Hepatocyte (in vitro differentiated cells): ENCODE results near the gene ATP6V0A4. TPM values are rescaled to one million over a fixed set of nuclear protein-coding genes. Genes with fewer than 3 reads are reported as not detected.
"Not testable (repeated sequence)": the region's sequence is repeated elsewhere in the genome, so short reads cannot be mapped to it uniquely, and the experiment has no call there.

Experiments
- DNase-seq: peaks from one replicate; pipeline ENCODE4 v3.0.0-alpha.2; 2016; ENCODE audit warnings: low spot score
- H2AFZ ChIP-seq: fragments of 200-600 bp; sonication (generic); 2 replicates; pipeline ENCODE4 v1.6.0; 2016; ENCODE audit warnings: antibody characterized with exemption, mild to moderate bottlenecking
- H3K27ac ChIP-seq: fragments of 200-600 bp; sonication (generic); 2 replicates; pipeline ENCODE4 v1.5.1; 2016; ENCODE audit warnings: mild to moderate bottlenecking
- H3K27me3 ChIP-seq: fragments of 200-600 bp; sonication (generic); 2 replicates; pipeline ENCODE4 v1.6.1; 2016
- H3K36me3 ChIP-seq: fragments of 200-600 bp; sonication (generic); replicated peaks from 2 replicates; pipeline ENCODE4 v1.5.1; 2016; ENCODE audit warnings: low read depth; ENCODE audit not compliant: insufficient read depth
- H3K4me1 ChIP-seq: fragments of 200-600 bp; sonication (generic); 2 replicates; pipeline ENCODE4 v1.5.1; 2016; ENCODE audit warnings: mild to moderate bottlenecking, moderate library complexity; ENCODE audit not compliant: insufficient read depth
- H3K4me2 ChIP-seq: fragments of 200-600 bp; sonication (generic); 2 replicates; pipeline ENCODE4 v1.6.0; 2016
- H3K4me3 ChIP-seq: fragments of 200-600 bp; sonication (generic); 2 replicates; pipeline ENCODE4 v1.5.1; 2016; ENCODE audit warnings: mild to moderate bottlenecking
- H3K79me2 ChIP-seq: fragments of 200-600 bp; sonication (generic); 2 replicates; pipeline ENCODE4 v1.6.0; 2017; ENCODE audit warnings: mild to moderate bottlenecking
- H3K9me2 ChIP-seq: fragments of 200-600 bp; sonication (generic); replicated peaks from 2 replicates; pipeline ENCODE4 v1.6.0; 2017; ENCODE audit warnings: mild to moderate bottlenecking; ENCODE audit not compliant: insufficient read depth
- H3K9me3 ChIP-seq: fragments of 200-600 bp; sonication (generic); 2 replicates; pipeline ENCODE4 v1.5.1; 2016; ENCODE audit warnings: low read depth, mild to moderate bottlenecking
- H4K20me1 ChIP-seq: fragments of 200-600 bp; sonication (generic); 2 replicates; pipeline ENCODE4 v1.6.0; 2016; ENCODE audit warnings: mild to moderate bottlenecking; ENCODE audit not compliant: insufficient read depth, poor library complexity, severe bottlenecking
- CTCF ChIP-seq: fragments of 200-600 bp; sonication (generic); IDR thresholded peaks from 2 replicates; pipeline ENCODE4 v1.5.1; 2016; ENCODE audit warnings: antibody characterized with exemption, mild to moderate bottlenecking; ENCODE audit not compliant: poor library complexity
- EZH2 ChIP-seq: fragments of 200-600 bp; sonication (generic); IDR thresholded peaks from 2 replicates; pipeline ENCODE4 v1.6.1; 2016; ENCODE audit warnings: antibody characterized with exemption, mild to moderate bottlenecking, borderline replicate concordance
- EZH2phosphoT487 ChIP-seq: fragments of 200-600 bp; sonication (generic); IDR thresholded peaks from one replicate; pipeline ENCODE4 v1.6.1; 2018; ENCODE audit warnings: antibody characterized with exemption, mild to moderate bottlenecking, low read depth, moderate library complexity; ENCODE audit not compliant: unreplicated experiment, severe bottlenecking
- WGBS: methylation state at CpG from one replicate; pipeline ENCODE4 v1.1.6; 2016; ENCODE audit warnings: low lambda C conversion rate; ENCODE audit errors: missing lambda C conversion rate; 5-methylcytosine and 5-hydroxymethylcytosine counted together
- polyA plus RNA-seq: library from polyadenylated mRNA; unstranded; fragments of >200 nt; fragmentation: Nextera tagmentation; extraction: Ambion mirVana; gene quantifications from 2 replicates; pipeline ENCODE4 v1.2.1, GENCODE V29; 2016
- total RNA-seq: library from RNA; depleted of rRNA; stranded (reverse); fragments of >200 nt; gene quantifications from 2 replicates; pipeline ENCODE4 v1.2.3, GENCODE V29; 2014

The ATP6V0A4 gene
- total and polyA plus RNA-seq, 2 experiments from 2014 or later = 0.34 to 1.1 TPM

- Histone ChIP-seq H4K20me1 (no peaks in the 10 kb centered on the region), H3K4me1 (no peaks in the 10 kb centered on the region), H3K79me2 (no peaks in the 10 kb centered on the region), H3K4me3 (no peak overlapping the region), H3K36me3 (no peaks in the 10 kb centered on the region), H3K4me2 (no peak overlapping the region), H3K9me2 (no peaks in the 10 kb centered on the region), H3K27ac (no peak overlapping the region), H3K27me3 (no peaks in the 10 kb centered on the region), H3K9me3 (no peaks in the 10 kb centered on the region), H2AFZ (no peak overlapping the region)
- TF ChIP-seq CTCF (no peak), EZH2 (no peak)
- DNase-seq = no peak
- WGBS = 93% methylated on average over 5 of the region's 5 CpGs
Observed at GRCh38 chr7:138798836-138799235, 840 bp upstream of the ATP6V0A4 start.

GRCh38 chr7:138797046-138797445 lies 950 bp downstream of the ATP6V0A4 start:
- H3K36me3 ChIP-seq, H3K4me1 ChIP-seq, H3K4me3 ChIP-seq, H3K79me2 ChIP-seq, H3K27me3 ChIP-seq, H3K27ac ChIP-seq, H4K20me1 ChIP-seq, H2AFZ ChIP-seq, H3K9me2 ChIP-seq, H3K9me3 ChIP-seq, H3K4me2 ChIP-seq, DNase-seq: not testable (repeated sequence)
- WGBS = 79% methylated on average over 4 of the region's 4 CpGs

- H3K9me2 ChIP-seq = no peaks in the 10 kb centered on the region
- H2AFZ ChIP-seq = no peak overlapping the region
- DNase-seq = no peak
- 87% methylated on average over 9 of the region's 9 CpGs for WGBS
- H3K27me3 ChIP-seq = no peaks in the 10 kb centered on the region
- H3K4me1 ChIP-seq = no peaks in the 10 kb centered on the region
- H3K4me3 ChIP-seq = no peak overlapping the region
- TF ChIP-seq EZH2phosphoT487 (no peak), CTCF (no peak), EZH2 (no peak)
- H4K20me1 ChIP-seq = no peaks in the 10 kb centered on the region
- H3K79me2 ChIP-seq = no peaks in the 10 kb centered on the region
- no peak overlapping the region for H3K4me2 ChIP-seq
- H3K27ac ChIP-seq = no peak overlapping the region
- no peaks in the 10 kb centered on the region for H3K36me3 ChIP-seq
- no peaks in the 10 kb centered on the region for H3K9me3 ChIP-seq
Observed at GRCh38 chr7:138796038-138796615, 1.9 kb downstream of the ATP6V0A4 start.

GRCh38 chr7:138785587-138786437 lies 12.2 kb downstream of the ATP6V0A4 start:
- H3K4me2 ChIP-seq = no peak overlapping the region
- H3K27me3 ChIP-seq = no peaks in the 10 kb centered on the region
- H3K9me2 ChIP-seq = no peaks in the 10 kb centered on the region
- H3K9me3 ChIP-seq = no peaks in the 10 kb centered on the region
- H3K27ac ChIP-seq = no peak overlapping the region
- H3K4me3 ChIP-seq = no peak overlapping the region
- TF ChIP-seq EZH2phosphoT487 = no peak
- no peaks in the 10 kb centered on the region for H3K79me2 ChIP-seq
- H3K36me3 ChIP-seq = no peaks in the 10 kb centered on the region
- no peak overlapping the region for H2AFZ ChIP-seq
- 58% methylated on average over 10 of the region's 10 CpGs for WGBS
- DNase-seq = no peak
- H4K20me1 ChIP-seq = no peaks in the 10 kb centered on the region
- no peaks in the 10 kb centered on the region for H3K4me1 ChIP-seq
